ENCODE data around the gene DES.
A peak's percentile ranks its signal among the peaks of the same experiment; 100 is the strongest.

DES gene

GRCh38 chr2:219474285-219475060 lies 56.3 kb downstream of the DES start:
- DNase-seq (ENCODE audit: low read depth) = no peak

DNA sequence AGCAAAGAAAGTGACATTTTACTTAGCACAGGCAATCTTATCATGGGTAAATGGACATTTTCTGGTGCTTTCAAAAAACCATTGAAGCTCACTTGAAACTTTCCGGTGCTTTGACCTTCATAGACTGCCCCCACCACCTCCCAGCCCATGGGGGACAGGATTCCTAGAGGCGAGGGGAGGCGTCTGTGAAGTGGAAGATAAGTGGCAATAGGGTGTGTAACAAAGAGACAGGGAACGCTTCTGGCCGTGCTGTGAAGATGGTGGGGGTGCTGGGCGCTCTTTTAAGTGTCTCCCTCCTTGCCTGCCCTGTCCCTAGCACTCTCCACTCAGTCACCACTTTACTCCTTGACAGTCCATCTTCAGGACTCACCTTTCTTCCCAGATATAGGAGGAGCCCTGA lies 57.1 kb downstream of the DES start:
- DNase-seq (ENCODE audit: low read depth) = no peak

DNA sequence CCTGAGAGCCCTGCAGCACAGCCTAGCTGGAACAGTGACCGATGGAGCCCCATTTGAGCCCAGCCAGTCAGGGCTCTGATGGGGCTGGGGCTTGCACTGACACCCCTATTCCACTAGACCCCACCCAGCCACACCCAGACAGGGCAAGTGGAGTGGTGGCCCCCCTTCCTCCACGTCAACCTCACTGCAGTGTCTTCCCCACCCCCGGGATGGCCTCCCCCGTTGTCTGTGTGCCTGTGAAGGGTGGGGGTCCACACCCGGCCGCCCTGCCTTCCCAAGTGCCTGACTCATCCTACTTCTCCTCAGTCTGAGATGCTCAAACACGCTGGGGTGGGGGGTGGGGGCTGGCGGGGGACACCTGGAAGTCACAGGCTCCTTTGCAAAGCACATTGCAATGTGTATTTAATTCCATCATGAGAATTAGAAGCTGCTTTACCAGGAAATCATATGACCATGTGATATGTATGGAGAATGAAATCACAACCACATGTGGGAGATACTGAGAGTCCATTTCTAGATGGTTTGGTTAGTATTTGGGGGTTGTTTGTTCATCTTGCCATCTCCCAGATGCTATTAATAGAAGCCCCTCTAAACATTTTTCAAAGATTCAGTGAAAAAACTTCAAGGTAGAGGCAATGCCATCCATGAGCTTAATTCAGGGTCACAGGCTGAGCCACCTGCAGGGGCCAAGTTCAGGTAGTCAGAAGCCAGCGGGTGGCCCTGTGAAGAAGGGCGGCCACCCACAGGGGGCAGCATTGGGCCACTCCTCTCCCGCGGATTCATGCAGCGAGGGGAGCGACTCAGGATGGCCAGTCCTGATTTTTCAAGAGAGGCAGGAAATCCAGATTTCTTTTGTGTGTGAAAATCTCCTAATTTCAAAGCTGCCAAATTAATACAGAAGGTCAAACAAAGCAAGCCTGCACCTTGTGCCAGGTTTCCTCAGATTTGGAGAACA lies 57.8 kb downstream of the DES start:
- DNase-seq (ENCODE audit: low read depth) = peak; percentile 22

Data from activated T-helper 1 cell treated with Interleukin-2 at 50 U/mL for 16 hours (primary cell).